Measurements from ENCODE around the gene ARID1B. TPM values are rescaled to one million over a fixed set of nuclear protein-coding genes. Genes with fewer than 3 reads are reported as not detected.

ARID1B gene
- total RNA-seq, 1 donor from 2014 or later: 46.4 TPM

GRCh38 chr6:157227202-157228166 is 450.3 kb downstream of the ARID1B start:
- no peak for ATAC-seq
- DNase-seq (ENCODE audit: missing footprints): peak; percentile 56
- intact Hi-C loops (cut with DNase I): loop anchor here (2.0 kb wide), 1 partner anchor 47 kb away; no protein-coding TSS in a partner anchor

DNA sequence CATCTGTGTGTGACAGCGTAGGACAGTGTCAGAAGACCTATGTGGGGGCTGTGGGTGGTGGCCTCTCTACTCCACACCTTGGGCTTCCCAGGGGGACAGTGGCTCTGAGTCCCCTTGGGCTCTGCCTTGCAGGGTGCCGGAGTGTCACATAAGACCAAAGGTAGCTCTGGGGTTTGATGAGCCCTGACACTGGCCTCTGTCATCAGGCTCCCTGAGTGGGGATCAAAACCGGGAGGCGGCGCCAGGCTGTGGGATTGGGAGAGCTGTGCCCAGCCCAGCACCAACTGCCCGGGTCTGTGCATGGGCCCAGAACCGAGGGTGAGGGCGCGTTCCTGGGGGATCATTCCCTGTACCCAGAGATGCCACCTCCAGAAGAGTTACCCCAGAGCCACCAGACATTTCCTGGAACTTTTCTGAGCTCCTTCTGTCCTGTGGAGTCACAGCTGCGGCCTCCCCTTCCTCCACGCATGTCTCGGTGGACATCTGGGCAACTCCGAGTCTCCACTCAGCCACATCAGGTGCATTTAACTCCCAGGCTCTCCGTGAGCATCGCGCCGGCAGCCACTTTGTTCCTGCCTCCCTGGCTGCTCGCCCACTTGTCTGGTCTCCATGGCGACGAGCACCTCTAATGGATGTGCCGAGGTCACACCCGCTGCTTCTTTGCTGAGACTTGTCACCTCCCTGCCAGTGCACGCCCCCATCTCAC is 451.4 kb downstream of the ARID1B start:
- ATAC-seq: no peak
- peak; percentile 54 for DNase-seq (ENCODE audit: missing footprints)
- intact Hi-C loops (cut with DNase I): no loop called here

- intact Hi-C loops (cut with DNase I): no loop called here
- DNase-seq (ENCODE audit: missing footprints): no peak
Measured at GRCh38 chr6:157229132-157229618, 452.0 kb downstream of the ARID1B start.

DNA sequence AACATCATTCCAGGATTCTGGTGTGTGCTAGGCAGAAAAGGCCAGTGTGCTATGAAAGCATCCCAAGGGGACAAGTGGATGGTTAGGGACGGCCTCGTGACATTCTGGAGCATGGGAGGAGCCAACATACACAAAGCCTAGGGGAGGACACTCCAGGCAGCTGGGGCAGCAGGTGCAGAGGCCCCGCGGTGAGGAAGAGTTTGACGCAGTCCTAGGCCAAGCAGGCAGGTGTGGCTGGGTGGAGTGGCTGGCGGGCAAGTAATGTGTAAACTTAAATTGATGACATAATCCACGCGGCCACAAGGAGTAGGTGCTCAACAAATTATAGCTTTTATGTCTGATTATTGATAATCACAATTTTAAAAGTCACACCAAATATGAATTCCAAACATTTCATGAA is 452.5 kb downstream of the ARID1B start:
- ATAC-seq: no peak
- intact Hi-C loops (cut with DNase I): no loop called here
- no peak for DNase-seq (ENCODE audit: missing footprints)

More at GRCh38 chr6:157229132-157229618, 452.0 kb downstream of the ARID1B start:
- ATAC-seq: no peak

GRCh38 chr6:157230910-157231309 is 453.7 kb downstream of the ARID1B start:
- ATAC-seq (no peak), DNase-seq (ENCODE audit: missing footprints) (no peak)
- intact Hi-C loops (cut with DNase I): no loop called here

DNA sequence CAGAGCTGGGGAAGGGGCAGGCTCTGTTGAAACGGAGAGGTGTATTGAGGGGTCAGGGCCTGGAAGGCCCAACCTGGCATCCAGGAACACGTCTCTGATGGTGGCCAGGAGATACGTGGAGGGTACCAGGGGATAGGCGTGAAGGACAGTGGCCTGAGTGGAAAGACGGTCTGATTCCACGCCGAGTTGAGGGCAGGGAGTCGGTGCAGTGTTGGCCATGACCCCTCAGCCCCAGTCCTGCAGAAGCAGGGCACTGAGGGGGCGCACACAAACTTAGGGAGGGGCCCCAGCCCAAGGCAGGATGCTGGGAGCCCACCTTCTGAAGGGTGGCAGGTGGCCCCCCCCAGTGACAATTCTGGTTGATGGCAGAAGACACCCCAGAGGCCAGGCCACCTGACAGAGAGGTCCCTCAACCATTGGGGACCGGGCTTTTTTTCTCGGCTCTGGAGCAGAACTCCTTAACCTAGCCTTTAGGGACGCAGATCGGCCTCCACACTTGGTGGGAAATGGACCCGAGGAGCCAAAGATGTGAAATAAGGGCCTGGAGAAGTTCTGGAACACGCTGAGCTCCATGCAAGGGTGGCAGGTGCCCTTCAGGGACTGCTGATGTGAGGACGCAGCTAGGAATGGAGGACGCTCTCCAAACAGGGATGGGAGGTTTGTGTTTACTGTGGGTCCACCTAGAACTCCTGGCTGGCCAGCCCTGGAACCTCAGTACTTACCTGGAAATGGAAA is 455.1 kb downstream of the ARID1B start:
- DNase-seq (ENCODE audit: missing footprints) (no peak), ATAC-seq (no peak)
- intact Hi-C loops (cut with DNase I): no loop called here

GRCh38 chr6:157233156-157233555 is 456.0 kb downstream of the ARID1B start:
- ATAC-seq: no peak
- DNase-seq (ENCODE audit: missing footprints): no peak
- intact Hi-C loops (cut with DNase I): no loop called here

DNA sequence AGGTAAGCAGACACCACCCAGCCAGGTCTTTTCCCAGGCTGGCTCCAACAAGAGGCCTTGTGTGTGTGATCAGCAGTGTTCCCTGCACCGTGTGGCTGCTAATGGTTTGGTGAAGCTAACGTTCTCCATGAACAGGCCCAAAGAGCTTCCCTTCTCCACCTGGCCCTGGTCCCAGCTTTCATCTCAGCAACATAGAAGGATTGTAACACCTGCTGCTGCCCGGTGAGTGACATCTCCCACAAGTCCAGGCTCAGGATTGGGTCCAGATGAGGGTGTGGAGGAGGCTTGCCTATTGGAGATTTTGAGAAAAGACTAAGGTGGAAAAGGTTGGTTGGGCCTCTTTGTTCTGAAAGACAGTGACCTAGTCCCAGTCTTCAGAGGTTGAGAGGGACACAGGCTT is 456.5 kb downstream of the ARID1B start:
- ATAC-seq (no peak), DNase-seq (ENCODE audit: missing footprints) (no peak)
- intact Hi-C loops (cut with DNase I): no loop called here

GRCh38 chr6:157235600-157236039 is 458.4 kb downstream of the ARID1B start:
- intact Hi-C loops (cut with DNase I): no loop called here
- ATAC-seq: peak; percentile 80

DNA sequence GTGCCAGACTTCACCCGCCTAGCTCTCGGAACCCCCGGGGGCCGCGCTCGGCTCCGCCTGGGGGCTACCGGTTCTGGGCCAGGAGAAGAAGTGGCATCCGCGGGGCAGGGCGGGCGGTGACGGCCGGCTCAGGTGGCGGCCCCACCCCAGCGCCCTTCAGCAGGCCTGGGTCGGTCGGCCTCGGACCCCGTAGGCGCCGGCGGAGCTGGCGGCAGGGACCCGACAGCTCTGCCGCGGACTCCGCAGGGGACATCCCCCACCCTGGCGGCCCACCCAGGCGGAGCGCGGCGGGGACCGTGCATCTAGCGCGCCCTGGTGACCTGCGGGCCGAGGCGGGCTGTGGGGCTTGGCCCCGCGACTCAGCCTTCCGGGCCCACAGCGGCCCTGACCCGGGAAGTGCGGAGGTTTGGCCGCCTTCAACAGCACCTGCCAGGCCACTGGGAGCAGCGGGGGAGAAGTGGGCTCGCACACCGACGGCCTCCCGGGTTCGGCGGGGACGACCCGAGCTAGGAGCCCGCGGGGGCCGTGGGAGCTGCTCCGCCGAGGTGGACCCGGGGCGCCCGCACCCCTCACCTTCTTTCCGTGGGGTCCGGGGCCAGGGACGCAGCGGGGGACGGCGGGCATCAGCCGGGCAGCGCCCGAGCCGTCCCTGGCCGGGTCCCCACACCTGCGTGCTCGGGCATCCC is 459.0 kb downstream of the ARID1B start:
- peak; percentile 35 for ATAC-seq
- intact Hi-C loops (cut with DNase I): no loop called here
- no peak for DNase-seq (ENCODE audit: missing footprints)

More at GRCh38 chr6:157235600-157236039, 458.4 kb downstream of the ARID1B start:
- DNase-seq (ENCODE audit: missing footprints): peak; percentile 79

GRCh38 chr6:157238346-157238745 is 461.2 kb downstream of the ARID1B start:
- ATAC-seq: no peak
- no peak for DNase-seq (ENCODE audit: missing footprints)

DNA sequence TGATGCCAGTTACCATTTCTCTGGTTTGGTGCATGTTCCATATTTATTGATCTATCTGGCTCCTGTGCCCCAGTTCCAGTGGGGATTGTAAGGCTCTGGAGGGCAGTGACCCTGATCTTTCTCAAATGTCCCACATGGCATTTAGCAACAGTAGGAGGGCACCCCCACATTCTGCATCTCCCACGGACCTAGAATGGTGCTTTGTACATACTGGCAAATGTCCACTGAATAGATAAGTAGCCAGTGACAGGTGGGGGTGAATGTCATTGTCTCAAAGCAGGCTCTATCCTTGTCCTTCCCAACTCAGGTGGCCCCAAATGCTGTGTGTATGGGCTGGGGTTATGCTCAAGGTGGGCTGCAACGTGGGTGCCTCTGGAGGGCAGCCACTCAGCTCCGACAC is 462.0 kb downstream of the ARID1B start:
- intact Hi-C loops (cut with DNase I): no loop called here
- no peak for ATAC-seq
- DNase-seq (ENCODE audit: missing footprints): no peak

More at GRCh38 chr6:157238346-157238745, 461.2 kb downstream of the ARID1B start:
- intact Hi-C loops (cut with DNase I): no loop called here

DNA sequence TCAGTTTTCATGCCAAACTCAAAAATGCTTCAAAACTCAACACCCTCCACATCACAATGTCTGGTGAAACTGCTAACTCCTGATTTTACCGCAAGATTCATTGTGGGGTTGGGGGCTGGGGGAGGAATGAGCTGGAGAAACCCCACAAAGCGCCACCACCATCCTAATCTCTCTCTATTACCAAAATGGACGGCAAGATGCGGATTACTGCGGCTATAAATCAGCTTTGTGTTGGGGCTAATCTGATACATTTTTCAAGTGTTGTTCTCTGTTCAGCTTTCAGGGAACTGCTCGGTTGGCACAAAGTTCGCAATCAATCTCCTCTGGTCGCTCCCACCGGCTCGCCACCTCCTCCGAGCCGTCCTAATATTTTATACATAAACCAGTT is 462.5 kb downstream of the ARID1B start:
- intact Hi-C loops (cut with DNase I): no loop called here
- ATAC-seq (no peak), DNase-seq (ENCODE audit: missing footprints) (no peak)

DNA sequence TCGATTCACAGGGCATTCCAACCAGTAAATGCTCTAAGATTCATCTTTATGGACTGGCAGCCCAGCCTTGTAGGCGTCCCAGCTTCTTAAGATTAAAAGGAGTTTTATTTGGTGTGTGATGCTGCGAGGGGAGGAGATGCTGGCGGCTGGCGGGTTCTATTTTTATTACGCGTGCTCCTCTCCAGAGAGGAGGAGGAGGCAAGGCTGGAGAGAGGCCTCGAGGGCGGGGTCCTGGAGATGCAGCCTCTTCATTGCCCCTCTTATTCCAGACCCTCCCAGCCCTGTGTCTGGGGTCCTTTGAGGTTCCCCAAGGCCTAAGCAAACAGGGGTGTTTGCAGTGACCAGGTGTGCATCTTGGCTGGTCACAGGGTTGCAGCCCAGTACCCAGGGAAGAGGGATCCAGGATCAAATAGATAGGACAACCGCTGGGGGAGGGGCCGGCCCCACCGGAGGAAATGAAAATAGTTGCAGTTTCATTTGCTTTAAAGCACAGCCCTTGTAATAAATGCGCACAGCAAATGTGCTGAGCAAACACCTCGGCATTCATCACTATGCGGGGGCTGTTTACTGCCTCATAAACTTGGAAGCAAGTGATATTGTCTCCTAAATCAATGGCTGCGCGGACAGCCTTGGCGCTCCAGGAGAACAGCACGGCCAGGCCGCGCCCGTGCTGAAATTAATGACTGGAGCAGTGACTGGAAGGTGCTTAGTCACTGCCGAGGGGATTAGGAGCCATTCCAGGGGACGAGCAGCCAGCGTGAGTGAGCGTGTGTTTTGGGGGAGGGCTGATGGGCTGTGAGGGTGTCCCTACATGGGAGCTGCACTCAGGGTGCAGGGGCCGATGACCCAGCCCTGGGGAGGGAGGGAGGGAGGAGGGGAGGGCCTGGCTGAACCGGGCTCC is 463.1 kb downstream of the ARID1B start:
- intact Hi-C loops (cut with DNase I): no loop called here
- DNase-seq (ENCODE audit: missing footprints) (no peak), ATAC-seq (peak; percentile 39)

GRCh38 chr6:157240960-157241311 is 463.8 kb downstream of the ARID1B start:
- intact Hi-C loops (cut with DNase I): no loop called here
- no peak for ATAC-seq
- DNase-seq (ENCODE audit: missing footprints): no peak

GRCh38 chr6:157242791-157243190 is 465.6 kb downstream of the ARID1B start:
- no peak for ATAC-seq
- no peak for DNase-seq (ENCODE audit: missing footprints)
- intact Hi-C loops (cut with DNase I): no loop called here

- DNase-seq (ENCODE audit: missing footprints): no peak
- peak; percentile 40 for ATAC-seq
- intact Hi-C loops (cut with DNase I): no loop called here
Measured at GRCh38 chr6:157244175-157244574, 467.0 kb downstream of the ARID1B start.
